Effector CD4-positive, alpha-beta T cell (primary cell): ENCODE measurements around the gene GPRIN2.

Experiments
- DNase-seq: peaks from one replicate; pipeline ENCODE4 v3.0.0-alpha.2; 2020

Gene GPRIN2

DNA sequence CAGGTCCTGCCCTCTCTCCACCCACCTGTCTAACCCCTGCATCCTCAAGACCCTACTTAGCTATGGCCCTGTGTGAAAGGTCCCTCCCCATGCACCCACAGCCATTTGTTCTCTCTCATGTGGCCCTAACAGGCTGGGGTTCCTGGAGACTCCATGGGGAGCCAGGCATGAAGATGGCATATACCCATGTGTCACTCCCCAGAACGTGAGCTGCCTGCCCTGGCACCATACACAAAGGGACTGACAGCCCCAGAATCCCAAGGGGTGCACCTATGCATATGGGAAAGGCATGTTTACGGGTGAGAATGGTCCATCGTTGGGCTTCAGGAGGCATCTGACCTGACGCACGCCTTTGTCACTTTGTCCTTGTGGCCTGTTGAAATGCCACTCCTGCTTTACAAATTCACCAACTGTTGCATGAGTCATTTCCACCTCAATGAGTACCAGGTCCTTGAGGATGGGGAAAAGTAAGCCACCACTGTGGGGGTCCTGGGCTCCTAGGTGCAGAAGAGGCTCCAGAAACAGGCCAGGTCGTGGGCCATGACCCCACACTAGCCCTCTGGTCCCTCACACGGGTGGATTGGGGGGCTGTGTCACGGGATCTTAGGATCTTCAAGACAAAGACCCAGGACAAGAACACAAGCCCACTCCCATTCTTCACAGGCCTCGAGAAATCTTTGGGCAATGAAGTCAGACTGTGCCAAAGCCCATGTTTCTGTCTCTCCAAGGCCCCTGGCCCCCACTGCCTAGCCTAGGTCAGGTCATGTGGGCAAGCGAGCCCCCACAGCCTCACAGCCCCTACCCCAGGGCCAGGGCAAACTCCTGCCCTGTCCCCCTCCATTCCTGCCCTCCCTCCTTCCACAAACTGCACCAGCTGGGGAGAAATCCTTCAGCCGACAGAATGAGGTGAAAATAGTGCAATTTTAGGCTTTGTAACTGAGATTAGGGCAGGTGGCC is 8.6 kb downstream of the GPRIN2 start:
- DNase-seq = no peak

DNA sequence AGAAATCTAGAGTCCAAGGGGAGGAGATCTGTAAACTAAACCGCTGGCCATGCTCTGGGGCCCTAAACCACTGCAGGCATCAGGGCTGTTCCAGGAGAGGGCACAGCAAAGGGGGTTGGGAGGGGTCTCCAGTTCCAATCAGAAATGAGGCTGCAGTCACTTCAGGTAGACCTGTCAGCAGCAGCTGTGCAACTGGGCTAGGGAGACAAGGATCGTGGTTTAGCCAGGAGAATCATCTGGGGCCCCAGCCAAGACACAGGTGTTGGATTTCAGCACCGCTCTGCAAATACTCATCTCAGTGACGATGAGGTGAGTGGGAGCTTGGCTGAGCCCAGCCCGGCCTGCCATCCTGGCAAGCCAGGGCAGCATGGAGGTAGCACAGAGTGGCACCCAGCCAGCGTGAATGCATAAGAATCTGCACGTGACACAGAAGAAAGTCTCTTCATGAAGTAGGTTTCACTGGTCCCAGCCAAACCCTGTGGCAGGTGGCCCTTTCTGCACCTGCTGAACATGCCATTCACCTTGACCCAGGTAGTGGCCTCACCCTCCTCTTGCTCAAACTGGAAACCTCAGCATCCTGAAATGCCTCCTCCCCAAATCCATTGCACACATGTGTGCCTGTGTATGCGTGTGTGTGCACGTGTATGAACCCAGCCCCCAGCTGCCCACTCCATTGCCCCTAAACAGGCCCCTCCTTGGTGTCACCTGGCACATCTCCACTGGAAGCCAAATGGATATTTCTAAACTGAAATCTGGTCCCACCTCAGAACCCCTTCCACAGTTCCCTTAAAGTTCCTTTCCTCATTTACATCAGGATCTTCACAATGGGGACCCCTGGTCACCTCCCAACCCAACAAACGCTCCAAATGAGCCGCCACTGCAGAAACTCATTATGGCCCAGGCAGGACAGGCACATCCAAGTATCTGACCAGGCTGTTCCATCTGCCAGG is 9.6 kb downstream of the GPRIN2 start:
- DNase-seq = no peak

DNA sequence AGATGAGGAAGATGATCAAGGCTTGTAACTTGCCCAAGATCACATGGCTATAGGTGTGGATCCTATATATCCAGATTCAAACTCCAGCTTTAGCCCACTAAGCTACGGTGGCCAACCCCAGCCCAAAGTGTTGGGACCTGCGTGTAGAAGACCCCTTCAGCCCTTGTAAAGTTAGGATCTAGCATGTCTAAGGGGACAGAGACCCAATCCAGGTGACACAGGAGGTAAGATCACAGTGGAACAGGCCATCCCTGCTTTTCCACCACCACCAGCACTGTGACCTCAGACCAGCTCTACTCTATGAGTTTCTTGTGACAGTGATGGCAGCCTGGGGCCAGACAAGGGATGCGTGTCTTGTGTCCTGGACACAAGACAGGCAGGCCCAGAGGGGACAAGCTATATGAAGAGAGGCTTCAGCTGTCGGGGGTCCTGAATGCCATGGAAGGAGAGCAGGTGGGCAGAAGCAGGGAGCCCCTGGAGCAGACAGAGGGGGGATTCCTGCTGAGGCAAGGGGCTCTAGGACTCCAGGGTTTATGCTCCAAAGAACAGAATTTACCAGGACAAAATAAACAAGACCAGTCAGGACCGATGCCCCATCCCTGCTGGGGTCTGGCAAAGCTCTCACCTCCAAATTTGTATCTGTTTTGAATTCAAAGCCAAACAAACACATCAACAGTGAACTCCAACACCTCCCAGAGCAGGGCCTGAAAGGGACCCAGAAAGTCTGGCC is 10.4 kb downstream of the GPRIN2 start:
- no peak for DNase-seq

DNA sequence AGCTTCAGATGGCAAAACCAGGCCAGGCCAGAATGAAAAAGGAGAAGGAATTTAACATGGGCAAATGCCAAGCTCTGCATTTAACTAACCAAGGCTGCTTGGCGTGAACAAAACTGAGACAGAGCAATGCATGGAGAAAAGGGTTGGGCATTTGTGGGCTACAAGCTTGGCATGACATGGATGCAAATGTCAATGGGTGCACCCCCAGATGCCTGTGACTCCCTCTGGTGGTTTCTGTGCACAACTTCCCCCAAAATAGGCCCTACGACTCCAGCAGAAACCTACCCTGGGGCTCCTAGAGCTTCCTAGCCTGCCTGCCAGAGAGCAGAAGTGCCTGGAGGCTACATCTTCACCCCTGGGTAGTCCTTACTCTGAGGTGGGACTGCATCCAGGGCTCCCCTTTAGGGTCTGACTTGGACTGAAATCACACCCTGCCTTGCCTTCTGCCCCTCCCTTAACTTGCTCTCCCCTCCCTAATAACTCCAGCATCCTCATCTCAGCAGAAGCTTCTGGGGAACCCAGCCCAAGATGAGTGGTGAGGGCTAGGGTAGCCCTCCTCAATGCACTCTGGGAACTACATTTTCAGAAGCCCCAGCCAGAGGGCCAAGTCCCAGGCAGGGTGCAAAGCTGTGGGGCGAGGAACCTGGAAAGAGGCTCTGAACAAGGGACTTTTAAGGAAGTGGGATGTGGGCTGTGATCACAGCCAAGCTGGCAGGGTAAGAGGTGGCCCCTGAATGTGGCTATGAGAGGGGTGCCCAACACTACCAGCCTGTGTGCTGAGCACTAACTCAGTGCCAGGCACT is 11.3 kb downstream of the GPRIN2 start:
- no peak for DNase-seq

DNA sequence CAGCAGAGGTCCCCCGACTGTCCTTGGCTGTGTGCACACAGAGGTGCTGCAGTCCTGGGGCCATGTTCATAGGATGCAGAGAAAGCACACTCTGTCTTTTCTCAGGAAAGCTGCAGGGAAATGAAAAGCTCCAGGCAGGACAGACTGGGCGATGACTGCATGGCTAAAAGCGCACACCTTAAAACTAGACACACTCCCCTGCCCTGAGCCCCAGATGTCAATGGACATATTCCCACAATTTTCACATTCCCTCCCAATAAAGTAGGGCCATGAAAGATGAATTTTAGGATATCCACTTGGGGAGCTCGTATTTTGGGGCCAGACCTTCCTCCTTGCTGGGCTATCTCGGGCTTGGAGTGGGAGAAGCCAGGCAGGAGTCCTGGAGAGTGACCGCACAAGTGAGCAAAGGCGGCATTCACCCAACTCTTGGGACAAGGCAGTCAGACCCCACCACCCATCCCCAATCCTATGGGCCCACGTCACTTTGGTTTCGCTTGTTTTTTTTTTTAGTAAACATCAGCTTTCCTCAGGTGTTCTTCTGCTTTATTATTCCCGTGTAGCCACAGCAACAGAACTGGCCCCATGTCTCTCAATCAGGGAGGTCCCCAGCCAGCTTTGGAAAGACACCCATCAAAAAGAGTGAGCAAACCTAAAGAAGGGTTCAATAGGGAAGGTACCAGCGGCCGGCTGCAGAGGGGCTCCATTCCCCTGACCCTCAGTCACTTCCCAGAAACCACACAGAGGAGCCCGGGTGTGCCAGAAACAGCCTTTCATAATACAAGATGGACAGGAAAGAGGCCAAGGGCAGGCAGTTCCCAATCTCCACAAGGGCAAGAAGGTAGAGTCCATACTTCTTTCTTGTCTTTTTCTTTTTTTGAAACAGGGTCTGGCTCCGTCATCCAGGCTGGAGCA is 12.7 kb downstream of the GPRIN2 start:
- DNase-seq = no peak

DNA sequence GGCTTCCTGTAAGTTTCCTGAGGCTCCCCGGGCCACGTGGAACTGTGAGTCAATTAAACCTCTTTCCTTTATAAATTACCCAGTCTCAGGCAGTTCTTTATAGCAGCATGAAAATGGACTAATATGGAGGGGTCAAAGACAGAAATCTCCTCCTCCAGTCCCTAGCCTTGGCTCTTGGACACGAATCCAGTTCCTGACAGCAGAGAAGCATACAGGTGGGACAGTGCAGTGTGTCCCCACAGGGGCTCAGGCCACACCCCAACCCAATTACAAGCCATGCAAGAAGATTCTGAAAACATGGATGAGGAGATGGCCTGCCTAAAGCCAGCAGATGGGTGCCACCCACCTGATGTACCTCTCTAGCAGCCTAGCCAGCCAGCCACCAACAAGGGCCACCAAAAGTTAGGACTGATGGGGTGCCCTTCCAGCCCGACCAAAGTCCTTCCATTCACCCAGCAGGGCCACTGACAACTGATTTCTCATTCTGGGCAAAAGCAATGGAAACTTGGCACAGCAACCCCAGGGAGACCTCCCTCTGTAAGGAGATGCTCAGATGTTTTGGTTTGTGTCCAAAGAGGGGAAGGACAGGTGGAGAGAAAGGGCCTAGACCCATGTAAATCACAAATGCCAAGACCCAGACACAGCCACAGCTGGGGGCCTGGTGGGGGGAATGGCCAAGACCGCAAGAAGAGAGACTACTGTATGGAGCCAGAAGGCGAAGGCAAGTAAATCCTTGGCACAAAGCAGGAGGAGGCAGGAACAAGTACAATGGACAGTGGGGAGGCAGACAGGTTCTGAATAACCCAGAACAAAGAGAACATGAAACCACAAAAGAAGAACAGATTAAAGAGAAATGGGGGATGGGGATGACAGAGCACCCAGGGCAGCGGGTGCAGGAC is 13.6 kb downstream of the GPRIN2 start:
- no peak for DNase-seq

DNA sequence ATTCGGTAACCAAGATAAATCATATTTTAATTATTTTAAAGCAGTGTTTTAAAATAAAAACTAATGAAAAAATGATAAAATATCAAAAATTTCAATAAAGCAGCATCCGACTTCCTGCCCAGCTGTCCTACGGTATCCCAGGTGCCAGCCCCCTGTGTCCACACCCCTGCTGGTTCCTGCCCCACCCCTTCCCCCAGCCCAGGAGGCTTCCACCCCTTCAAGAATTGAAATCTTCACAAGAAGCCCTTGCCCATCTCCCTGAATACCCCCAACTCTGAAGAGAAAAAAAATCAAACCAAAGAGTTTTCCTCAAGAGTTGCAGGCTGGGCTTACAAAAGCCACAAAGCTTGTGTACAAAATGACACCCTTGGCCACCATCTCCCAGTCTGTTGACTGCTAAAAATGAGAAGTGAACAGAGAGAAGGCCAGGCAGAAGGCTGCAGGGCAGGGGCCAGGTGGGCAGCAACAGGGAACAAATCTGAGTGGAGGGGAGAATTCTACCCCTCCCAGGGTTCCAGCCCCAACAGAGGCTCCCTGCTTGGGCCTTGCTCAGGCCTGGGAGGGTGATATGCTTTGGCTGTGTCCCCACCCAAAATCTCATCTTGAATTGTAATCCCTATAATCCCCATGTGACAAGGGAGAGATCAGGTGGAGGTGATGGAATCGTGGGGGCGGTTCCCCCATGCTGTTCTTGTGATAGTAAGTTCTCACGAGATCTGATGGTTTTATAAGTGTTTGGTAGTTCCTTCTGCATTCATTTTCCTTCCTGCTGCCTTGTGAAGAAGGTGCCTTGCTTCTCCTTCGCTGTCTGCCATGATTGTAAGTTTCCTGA is 14.5 kb downstream of the GPRIN2 start:
- DNase-seq = no peak

DNA sequence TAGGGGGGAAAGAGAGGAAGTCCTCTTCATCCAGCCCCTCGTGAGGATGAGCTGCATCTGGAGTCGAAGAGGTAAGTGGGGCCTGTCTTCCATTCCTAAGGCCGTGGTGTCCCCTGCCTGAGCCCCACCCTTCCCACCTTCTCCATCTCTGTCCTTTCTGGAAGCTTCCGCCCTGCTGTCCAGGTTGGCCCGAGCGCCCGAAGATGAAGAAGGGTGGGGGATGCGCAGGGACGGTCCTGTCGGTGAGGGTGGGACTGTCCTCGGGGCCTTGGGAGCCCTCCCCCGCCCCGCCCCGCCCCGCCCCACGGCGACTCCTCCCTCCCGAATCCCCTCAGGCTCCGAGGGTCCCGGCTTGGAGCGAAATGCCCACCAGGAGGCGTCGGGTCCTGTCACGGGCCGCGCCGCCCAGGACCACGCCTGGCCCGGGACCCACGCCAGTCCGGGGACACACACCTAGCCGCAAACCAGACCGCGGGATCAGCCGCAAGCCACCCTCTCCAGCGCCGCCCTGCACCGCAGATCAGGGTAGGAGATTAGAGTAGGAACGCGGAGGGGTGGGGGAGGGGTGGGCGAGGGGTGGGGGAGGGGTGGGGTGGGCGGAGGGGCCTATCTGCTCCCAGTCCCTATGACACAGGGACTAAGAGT is 15.3 kb downstream of the GPRIN2 start:
- no peak for DNase-seq

DNA sequence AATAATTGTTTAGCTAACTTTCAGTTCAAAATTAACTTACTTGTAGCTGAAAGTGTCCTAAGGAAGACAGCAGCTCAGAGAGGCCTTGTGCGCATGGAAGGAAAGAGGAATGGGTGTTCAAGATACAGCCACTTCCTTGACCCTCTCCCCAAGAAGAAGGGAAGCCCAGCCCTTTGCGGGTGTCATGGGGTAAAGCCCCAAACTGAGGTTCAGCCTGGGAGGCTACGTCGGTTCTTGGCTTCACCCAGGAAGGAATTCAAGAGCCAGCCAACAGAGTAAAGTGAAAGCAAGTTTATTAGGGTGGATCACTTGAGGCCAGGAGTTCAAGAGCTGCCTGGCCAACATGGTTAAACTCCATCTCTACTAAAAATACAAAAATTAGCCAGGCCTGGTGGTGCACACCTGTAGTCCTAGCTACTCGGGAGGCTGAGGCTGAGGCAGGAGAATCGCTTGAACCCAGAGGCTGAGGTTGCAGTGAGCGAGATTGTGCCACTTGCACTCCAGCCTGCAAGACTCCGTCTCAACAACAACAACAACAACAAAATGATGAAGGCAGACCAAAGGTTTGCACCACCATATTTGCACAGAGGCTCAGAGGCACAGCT is 15.9 kb downstream of the GPRIN2 start:
- DNase-seq = no peak

DNA sequence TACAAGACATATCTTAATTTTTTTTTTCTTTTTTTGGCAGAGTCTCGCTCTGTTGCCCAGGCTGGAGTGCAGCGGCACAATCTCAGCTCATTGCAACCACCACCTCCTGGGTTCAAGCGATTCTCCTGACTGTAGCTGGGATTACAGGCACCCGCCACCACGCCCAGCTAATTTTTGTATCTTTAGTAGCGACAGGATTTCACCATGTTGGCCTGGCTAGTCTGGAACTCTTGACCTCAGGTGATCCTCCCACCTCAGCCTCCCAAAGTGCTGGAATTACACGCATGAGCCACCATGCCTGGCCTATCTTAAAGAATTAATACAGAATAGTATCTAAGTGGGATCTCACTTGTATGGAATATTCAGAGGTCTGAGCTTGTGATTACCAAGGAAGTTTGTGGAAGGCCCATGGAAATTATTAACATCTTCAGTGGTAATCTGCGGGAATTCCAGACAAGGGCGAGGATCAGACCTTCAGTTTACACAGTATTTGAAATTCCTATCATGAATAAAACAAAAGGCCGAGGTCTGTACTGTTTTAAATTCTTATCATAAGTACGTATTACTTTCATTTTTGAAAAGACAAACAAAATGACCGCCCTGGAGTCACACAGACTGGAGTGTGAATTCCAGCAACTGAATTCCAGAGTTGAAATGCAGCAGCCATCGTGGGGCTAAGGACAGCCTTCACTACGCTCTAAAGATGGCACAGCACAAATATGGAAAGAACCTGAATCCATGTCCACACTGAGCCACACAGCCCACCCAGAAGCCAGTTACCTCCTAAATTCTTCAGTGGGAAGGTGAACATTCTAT is 16.7 kb downstream of the GPRIN2 start:
- DNase-seq = no peak

DNA sequence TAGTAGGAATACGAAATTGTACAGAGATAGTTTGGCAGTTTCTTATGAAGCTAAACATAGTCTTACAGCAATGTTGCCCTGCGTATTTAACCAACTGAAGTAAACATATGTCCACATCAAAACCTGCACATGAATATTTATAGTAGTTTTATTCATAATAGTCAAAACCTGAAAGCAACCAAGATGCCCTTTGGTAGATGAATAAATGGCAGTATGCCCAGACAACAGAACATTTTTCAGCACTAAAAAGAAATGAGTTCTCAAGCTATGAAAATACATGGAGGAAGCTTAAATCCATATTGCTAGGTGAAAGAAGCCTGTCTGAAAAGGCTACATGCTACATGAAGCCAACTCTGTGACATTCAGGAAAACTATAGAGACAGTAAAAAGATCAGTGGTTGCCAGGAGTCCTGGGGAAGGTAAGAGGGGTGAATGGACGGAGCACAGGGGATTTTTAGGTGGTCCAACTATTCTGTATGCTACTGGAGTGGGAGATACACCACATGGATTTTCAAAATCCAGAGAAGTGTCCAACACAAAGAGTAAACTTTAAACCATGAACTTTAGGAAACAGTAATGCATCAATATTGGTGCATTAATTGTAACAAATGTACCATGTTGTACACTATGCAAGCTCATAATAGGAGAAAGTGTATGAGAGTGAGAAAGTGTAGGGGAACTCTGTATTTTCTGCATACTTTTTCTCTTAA is 17.6 kb downstream of the GPRIN2 start:
- no peak for DNase-seq

DNA sequence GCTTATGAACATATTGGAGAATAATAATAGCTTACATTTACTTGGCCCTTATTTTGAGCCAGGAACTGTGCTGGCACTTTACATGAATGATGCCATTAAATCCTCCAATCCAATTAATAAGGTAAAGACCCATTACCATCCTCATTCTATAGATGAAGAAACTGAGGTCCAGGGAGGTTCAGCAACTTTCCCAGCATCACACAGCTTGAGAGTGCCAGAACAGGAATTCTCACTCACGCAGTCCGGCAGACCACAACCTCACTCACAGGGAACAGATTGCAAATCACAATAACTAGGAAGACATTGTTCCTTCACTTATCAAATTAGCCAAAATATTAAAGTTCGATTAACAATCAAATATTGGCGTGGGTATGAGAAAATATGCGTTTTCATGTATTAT is 18.3 kb downstream of the GPRIN2 start:
- no peak for DNase-seq

DNA sequence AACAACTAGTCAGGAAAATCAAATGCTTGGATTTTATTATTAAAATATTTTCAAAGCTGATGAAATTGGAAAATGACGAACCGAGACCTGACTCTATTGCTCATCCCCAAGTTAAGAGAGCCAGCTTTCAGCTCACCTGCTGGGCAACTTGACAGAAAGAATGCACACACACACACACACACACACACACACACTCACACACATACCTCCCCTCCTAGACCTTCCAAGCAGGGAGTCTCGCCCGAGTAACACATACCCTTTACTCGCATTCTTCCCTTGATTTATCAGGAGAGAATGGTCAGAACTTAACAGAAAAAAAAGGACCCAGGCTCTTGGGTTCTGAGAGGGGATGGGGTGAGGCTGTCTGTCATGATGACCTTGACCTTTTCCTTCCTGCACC is 19.1 kb downstream of the GPRIN2 start:
- no peak for DNase-seq

DNA sequence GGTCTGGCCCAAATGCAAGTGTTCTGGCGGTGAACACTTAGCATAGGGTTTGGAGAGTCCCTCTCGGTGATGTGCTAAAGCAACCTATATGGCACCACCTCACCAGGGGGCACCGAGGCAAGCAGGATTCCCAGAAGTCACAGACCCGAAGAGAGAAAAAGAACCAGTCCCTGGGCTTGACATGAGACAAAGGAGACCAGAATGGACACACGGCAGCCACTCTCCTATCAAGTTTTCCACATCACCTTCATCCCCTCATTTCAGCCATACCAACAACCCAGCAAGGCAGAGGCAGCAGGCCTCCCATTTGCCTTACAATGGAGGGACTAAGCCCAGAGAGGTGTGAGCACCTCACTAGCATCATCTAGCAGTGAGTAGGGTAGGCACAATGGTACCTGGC is 19.7 kb downstream of the GPRIN2 start:
- no peak for DNase-seq

DNA sequence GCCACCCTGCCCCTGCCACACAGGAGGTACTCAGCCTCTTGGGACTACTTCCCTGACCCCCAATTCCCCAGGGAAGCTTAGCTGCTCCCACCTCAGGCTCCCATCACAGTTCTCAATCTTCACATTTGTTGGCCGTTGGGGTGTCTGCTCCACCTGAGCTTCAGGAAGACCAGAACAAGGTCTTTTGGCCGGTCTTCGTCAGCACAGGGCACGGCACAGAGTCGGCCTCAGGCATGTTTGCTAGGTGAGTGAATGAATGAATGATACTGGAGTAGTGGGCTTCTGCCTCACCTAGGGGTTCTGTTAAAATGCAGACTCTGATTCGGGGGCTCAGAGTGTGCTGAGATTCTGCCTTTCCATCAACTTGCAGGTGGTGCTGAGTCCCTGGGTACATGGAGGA is 20.3 kb downstream of the GPRIN2 start:
- no peak for DNase-seq

DNA sequence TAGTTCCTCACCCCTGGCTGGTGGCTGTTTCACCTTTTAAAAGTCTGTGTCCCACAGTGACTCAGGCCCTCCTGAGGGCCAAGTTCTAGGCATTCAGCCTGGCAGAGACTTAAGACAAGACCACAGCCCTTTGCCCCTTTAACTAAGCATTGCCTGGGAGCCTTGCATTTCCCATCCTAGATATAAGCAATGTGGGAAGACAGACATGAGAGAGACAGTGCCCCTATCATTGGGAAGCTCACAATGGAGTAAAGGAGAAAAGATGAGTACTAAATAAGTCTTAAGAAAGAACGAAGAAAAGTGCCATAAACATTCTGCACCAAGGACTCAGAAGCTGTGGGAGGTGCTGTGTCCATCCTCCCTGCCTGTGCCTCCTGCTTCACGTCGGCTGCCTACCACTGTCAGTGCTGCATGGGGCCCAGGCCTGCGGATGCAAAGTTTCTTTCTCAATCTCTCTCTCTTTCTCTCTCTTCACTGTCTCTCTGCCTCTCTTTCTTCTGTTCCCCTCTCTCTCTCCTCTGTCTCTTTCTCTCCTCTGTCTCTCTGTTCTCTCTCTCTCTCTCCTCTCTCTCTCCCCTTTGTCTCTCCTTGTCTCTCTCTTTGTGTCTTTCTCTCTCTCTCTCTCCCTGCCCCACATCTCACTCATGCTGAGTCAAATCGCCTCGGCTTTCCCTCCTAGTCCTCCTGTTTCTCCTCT is 21.5 kb downstream of the GPRIN2 start:
- no peak for DNase-seq
